SH-SY5Y (cell line): Measurements from ENCODE around the gene CPXM2.

Experiments used
- GATA2 ChIP-seq: IDR thresholded peaks from 2 replicates; pipeline ENCODE4 v1.6.1; 2011; ENCODE audit warnings: mild to moderate bottlenecking, low read depth, low read length
- GATA3 ChIP-seq: IDR thresholded peaks from 2 replicates; pipeline ENCODE4 v1.6.1; 2011; ENCODE audit warnings: low read depth, mild to moderate bottlenecking, low read length, moderate library complexity

DNA sequence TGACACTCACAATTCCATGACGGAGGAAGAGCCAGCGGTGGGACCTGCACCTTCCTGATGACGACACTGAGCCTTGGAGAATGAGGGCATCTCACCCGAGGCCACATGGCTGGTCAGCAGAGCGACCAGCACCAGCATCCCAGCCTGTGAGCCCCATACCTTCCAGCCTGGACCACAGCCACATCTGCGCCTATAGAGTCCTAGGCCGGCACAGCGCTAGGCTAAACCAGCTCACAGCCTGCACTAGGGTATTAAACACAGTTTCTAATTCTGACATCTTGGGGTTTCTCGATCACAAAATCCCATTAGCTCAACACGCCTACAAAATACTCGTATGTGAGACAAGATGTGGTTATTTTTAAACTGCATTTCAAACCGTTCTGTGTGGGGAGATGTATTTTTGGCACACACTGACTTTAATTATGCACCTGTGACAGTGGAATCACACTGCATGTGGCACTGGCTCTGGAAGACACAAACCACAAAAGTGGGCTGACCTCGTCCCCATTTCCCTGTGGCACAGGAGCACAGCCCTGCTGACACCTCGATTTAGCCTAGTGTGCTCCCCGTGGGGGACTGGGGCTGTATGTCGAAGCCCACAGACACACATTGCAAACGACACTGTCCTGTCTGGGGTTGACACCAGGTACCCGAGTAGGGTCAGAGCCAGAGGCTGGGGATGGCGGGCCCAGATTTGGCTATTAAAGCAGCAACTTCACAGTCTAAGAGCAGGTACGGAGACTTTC lies 32.5 kb downstream of the CPXM2 start:
- TF ChIP-seq GATA2 (no peak), GATA3 (no peak)
